ENCODE results near the gene NHSL2.

- no peak for TF ChIP-seq CTCF (conservative IDR thresholded peaks at IDR 0.05)
- no peak for TF ChIP-seq EZH2 (IDR thresholded peaks at IDR 0.05; ENCODE audit: low read depth)
Observed at GRCh38 chrX:72107320-72107719, 196.7 kb downstream of the NHSL2 start.

All from PC-9 (cell line).